Inflammatory macrophage (primary cell): ENCODE data around the gene GNB1L.

Experiments used
- DNase-seq, 2 donors: peaks; one replicate each; pipeline ENCODE4 v3.0.0-alpha.2; 2020 to 2022

Gene GNB1L

GRCh38 chr22:19745155-19746101, 109.2 kb downstream of the GNB1L start:
- no peak for DNase-seq

- no peak for DNase-seq
Observed at GRCh38 chr22:19744350-19745006, 110.2 kb downstream of the GNB1L start.

- no peak for DNase-seq
Observed at GRCh38 chr22:19743651-19744050, 111.0 kb downstream of the GNB1L start.

- no peak for DNase-seq
Observed at GRCh38 chr22:19743081-19743480, 111.6 kb downstream of the GNB1L start.

- DNase-seq, result no peak
Observed at GRCh38 chr22:19742160-19743066, 112.3 kb downstream of the GNB1L start.

DNA sequence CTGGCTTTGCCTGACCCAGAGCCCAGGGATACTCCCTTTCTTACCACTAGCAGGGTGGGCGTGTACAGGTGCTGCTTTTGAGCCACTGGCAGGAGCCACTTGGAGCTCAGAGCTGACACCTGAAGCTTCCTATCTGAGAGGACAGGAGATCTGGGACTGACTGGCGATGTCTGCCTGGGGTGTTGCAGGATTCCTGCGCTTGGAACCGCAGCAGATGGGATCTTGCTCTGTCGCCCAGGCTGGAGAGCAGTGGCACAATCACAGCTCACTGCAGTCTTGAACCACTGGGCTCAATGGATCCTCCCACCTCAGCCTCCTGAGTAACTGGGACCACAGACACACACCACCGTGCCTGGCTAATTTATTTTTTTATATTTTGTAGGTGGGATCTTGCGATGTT, 113.6 kb downstream of the GNB1L start:
- no peak for DNase-seq

- DNase-seq, result no peak
Observed at GRCh38 chr22:19740586-19740985, 114.1 kb downstream of the GNB1L start.

DNA sequence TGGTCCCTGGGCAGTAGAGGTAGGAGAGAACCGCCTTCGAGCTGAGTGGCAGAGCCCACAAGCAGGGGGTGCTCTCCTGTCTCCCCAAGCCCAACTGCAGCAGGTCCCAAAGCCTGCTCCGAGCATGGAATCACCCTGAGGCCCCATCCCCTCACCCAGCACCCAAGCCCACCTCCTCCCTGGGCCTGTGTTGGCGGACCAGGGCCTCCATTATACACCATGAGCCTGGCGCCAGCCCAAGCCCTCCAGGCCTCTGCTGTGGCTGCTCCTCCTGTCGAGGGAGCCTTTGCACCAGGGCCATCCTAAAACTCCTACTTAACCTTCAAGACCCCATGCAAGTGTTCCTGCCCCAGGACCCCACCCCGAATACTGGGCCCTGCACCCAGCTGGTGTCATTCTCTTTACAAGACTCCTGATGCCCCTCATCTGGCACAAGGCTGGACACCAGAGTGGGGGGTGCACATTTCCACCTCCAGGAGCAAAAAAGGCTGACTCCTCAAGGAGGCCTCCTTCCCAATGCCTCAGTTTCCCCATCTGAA, 114.7 kb downstream of the GNB1L start:
- no peak for DNase-seq

- no peak for DNase-seq
Observed at GRCh38 chr22:19739448-19739895, 115.2 kb downstream of the GNB1L start.

- no peak for DNase-seq
Observed at GRCh38 chr22:19738664-19739447, 115.8 kb downstream of the GNB1L start.

GRCh38 chr22:19737846-19738663, 116.6 kb downstream of the GNB1L start:
- DNase-seq, result no peak

DNA sequence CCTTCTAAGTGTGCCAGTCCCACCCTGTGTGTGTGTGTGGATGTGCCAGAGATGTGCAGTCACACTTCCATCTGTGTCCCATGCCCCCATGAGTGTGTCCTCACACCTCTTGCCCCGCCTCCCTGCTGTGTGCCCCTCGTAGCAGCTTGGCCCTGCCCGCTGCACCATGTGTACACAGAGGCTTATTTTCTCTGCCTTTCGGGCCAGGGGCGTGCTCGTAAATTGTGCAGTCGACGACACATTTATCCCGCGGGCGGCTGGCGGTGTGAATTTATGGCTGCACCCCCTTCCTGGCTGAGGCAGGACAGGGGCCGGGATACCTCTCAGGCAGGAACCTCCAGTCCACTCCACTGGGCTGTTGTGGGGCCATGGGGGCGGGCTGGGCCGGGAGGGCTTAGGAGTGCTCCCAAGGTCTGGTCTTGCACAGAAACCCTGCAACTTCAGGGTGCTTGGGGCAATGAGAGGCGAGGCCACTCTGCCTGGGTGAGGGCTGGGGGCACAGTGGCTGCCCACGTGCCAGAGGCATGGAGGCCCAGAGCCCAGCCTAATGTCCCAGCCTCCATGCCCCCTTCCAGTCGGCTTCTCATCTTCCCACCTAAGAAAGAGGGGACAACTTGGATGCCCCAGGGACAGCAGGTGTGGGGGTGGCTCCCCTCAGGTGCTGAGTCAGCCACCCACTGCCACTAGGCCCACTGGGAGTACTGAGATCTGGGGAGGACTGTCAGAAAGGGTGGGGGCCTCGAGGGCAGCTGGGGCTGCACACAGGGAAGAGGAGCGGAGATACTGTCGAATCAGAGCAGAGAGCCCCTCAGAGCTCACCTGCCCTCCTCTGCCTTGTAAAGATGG, 118.8 kb downstream of the GNB1L start:
- no peak for DNase-seq

DNA sequence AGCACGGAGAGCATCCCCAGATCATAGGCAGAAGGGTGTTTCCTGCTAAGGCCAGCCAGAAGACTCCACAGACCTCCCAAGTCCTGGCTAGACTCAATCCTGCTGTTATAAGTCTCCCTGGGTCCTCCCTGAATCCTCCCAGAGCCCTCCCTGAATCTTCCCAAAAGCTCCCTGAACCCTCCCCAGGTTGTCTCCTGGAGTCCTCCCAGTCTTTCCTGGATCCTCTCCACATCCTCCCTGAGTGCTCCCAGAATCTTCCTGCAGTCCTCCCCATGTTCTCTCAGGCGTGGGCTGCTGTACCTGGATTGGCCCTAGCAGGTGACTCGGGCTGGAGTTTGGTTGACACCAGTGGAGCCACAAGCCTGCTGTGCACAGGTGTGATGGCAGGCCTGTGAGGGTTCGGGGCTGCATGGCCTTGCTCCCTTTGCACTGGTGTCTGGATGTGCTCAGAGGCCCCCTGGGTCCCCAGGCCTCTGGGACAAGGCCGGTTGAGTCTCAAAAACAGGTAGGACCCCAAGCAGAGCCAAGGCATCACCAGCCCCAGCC, 119.8 kb downstream of the GNB1L start:
- DNase-seq, result no peak

DNA sequence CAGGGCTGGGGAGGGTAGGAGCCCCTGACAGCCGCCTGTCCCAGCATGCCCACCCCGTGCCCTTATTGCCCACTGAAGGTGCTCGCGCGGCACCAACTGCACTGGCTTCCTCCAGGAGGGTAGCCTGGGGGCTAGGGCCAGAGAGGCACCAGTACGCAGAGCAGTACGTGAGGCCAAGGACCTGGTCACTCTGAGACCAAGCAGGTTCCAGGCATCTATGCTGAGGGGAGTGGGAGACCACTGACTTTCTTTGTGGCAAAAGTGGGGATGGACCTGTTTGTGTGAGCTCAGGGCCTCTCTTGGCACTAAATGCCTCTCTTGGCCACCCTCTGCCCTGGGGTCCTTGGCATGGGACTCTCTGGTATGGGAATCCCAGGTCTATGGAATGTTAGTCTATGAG, 120.5 kb downstream of the GNB1L start:
- no peak for DNase-seq

- no peak for DNase-seq
Observed at GRCh38 chr22:19733755-19734154, 120.9 kb downstream of the GNB1L start.
